ENCODE measurements around the gene SPSB1.

SPSB1 gene

DNA sequence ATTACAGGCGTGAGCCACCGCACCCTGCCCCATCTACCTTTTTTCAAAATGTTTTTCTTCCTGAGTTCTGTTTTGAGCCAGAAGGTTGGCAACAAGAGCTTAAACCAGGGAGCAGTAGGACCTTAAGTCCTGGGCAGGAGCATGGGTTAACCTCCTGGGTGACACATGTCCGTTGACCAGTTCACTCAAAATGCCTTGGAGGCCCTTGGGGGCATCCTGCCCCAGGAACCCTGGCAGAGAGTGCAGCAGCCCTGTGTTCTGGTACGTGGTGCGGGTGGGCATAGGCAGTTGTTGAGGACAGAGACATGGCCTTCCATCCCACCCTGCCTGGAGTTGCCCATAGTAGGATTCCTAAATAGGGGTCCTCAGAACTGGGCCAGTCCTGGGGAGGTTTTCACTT, 46.5 kb upstream of the SPSB1 start:
- no peaks in the 10 kb centered on the region for H3K9me3 Mint-ChIP-seq

DNA sequence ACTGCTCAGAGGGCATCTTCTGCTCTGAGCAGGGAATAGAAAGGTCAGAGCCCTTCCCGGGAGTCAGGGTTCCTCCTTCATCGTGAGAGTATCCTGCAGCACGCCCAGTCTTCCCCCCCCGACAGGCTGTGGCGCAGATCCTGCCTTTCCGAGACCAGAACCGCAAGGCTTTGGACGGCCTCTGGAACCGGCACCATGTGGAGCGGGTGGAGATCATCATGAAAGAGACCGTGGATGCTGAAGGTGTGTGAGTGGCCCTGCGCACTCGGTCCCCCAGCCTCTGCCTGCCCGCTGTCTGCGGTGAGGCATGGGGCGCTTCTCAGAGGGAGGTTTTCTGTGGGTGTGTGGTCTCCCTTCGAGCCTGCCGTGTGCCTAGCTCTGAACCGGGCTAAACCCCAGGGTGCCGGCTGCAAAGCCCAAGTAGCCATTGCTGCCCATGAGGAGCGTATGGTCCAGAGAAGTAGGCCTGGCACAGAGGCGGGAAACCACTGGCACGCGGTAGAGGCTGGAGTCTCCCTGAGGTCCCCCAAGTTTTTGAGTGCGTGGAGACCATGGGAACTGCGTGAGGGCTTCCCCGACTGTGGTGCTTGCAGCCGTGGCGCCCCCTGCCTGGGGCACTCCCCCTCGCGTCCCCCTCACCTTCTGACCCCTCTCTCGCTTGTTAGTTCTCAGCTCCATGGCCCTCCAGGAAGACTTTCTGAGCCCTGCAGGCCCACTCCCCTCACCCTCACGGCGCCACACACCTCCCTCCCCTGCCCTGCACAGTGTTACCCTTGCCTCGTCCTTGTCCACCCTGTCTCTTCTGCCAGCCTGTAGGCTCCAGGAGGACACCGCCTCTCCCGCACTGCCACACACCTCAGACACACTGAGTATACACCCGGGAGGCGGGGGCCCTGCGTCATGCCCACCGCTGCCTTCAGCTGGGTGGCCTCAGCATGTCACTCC, 45.6 kb upstream of the SPSB1 start:
- Mint-ChIP-seq H3K27me3 (ENCODE audit: low read depth, poor library complexity) (no peaks in the 10 kb centered on the region), H3K27ac (peak overlapping the region; percentile 25), H3K9me3 (no peaks in the 10 kb centered on the region), H3K4me3 (no peak overlapping the region), H3K4me1 (peaks cover 72% of the 10 kb centered on the region), H3K36me3 (ENCODE audit: low read depth) (peaks cover 16% of the 10 kb centered on the region)
- TF ChIP-seq, protein P1, sequence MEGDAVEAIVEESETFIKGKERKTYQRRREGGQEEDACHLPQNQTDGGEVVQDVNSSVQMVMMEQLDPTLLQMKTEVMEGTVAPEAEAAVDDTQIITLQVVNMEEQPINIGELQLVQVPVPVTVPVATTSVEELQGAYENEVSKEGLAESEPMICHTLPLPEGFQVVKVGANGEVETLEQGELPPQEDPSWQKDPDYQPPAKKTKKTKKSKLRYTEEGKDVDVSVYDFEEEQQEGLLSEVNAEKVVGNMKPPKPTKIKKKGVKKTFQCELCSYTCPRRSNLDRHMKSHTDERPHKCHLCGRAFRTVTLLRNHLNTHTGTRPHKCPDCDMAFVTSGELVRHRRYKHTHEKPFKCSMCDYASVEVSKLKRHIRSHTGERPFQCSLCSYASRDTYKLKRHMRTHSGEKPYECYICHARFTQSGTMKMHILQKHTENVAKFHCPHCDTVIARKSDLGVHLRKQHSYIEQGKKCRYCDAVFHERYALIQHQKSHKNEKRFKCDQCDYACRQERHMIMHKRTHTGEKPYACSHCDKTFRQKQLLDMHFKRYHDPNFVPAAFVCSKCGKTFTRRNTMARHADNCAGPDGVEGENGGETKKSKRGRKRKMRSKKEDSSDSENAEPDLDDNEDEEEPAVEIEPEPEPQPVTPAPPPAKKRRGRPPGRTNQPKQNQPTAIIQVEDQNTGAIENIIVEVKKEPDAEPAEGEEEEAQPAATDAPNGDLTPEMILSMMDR (IDR thresholded peaks at IDR 0.05) = no peak
- no peak for DNase-seq

More for the DNA sequence above, 46.5 kb upstream of the SPSB1 start:
- no peak for DNase-seq
- Mint-ChIP-seq H3K27ac (peak overlapping the region; percentile 51), H3K36me3 (ENCODE audit: low read depth) (peaks cover 16% of the 10 kb centered on the region), H3K4me3 (no peak overlapping the region), H3K4me1 (peaks cover 68% of the 10 kb centered on the region), H3K27me3 (ENCODE audit: low read depth, poor library complexity) (no peaks in the 10 kb centered on the region)
- TF ChIP-seq, protein P1 (IDR thresholded peaks at IDR 0.05) = no peak

DNA sequence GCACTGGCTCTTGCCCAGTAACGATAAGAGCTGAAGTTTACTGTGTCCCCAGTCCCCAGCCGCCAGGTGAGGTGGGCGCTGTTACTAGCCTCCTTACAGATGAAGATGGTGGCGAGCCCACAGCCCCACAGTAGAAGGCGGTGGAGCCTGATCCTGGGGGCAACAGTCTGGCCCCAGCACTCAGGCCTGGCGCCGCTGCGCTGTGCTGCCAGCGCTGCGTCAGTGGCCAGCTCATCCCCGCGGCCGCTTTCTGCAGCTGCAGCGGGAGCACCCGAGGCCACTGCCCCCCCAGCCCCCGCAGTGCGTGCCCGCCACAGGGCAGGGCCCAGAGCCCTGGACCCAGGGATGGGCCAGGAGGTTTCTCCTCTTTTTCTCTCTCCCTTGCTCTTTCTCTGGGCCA, 44.8 kb upstream of the SPSB1 start:
- no peak overlapping the region for H3K4me3 Mint-ChIP-seq
- no peaks in the 10 kb centered on the region for H3K9me3 Mint-ChIP-seq
- TF ChIP-seq, protein P1 (IDR thresholded peaks at IDR 0.05) = no peak
- H3K27me3 Mint-ChIP-seq (ENCODE audit: low read depth, poor library complexity) = no peaks in the 10 kb centered on the region
- DNase-seq = no peak
- H3K27ac Mint-ChIP-seq = peak overlapping the region; percentile 25
- peaks cover 16% of the 10 kb centered on the region for H3K36me3 Mint-ChIP-seq (ENCODE audit: low read depth)
- peaks cover 72% of the 10 kb centered on the region for H3K4me1 Mint-ChIP-seq

DNA sequence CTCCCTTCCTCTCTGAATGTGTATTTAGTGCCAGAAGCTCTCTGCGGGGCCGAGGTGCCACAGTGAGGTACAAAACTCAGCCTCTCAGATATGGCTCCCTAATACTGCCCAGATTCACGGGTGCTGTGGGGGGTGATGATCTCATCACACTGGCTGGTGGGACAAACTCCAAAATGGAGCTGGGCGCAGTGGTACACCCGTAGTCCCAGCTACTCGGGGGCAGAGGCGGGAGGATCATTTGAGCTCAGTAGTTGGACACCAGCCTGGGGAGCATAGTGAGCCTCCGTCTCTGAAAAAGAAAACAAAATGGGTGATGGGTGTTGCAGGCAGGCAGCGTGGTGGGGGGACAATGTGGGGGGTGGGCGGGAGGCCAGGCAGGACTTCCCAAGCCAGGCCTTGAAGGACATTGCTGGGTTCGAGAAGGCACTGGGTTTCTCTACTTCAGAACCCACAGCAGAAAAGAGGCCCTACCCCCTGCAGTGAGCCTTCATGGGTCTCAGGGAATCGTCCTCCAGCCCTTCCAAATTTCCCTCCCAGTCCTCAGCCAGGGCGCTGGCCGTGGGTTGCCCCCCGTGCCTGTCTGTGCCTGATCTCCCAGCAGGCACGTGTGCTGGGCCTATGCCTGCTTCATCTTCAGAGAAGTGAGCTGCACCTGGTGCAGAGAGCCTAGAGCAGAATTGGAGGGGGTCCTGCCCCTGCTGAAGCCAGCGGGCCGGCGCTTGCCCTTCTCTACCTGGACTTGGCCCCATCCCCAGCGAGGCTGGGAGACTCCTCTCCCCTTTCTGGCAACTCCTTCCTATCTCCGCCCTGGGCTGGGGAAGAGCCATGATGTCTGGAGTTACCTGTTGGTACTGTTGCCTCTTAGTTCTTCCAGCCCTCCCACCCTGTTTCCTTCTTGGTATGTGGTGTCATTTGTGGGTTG, 44.1 kb upstream of the SPSB1 start:
- DNase-seq = no peak
- Mint-ChIP-seq H3K9me3 (no peaks in the 10 kb centered on the region), H3K4me1 (peaks cover 73% of the 10 kb centered on the region), H3K27ac (peak overlapping the region; percentile 36), H3K27me3 (ENCODE audit: low read depth, poor library complexity) (no peaks in the 10 kb centered on the region), H3K36me3 (ENCODE audit: low read depth) (peaks cover 16% of the 10 kb centered on the region), H3K4me3 (peak overlapping the region; percentile 53)
- TF ChIP-seq, protein P1 (IDR thresholded peaks at IDR 0.05) = no peak

DNA sequence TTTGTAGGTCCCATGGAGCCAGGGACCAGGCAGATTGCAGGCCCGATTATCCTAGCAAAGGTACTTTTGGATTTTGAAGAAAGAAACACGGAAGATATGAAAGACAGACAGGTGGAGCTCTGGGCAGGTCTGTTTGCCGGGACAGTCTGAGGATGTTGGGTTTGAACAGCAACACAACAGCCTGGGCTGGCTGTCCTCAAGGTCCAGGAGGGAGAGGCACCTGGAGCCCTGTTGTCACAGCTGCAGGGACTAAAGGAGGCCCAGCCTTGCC, 43.5 kb upstream of the SPSB1 start:
- no peaks in the 10 kb centered on the region for H3K9me3 Mint-ChIP-seq

More for the DNA sequence above, 43.5 kb upstream of the SPSB1 start:
- Mint-ChIP-seq H3K4me3 (peak overlapping the region; percentile 53), H3K27ac (peak overlapping the region; percentile 36), H3K36me3 (ENCODE audit: low read depth) (peaks cover 16% of the 10 kb centered on the region), H3K4me1 (peaks cover 79% of the 10 kb centered on the region), H3K27me3 (ENCODE audit: low read depth, poor library complexity) (peaks cover under 1% of the 10 kb centered on the region)
- DNase-seq = no peak
- TF ChIP-seq, protein P1 (IDR thresholded peaks at IDR 0.05) = no peak
